GM19351 (cell line): ENCODE data around the gene BEST3.
"Not testable (repeated sequence)": the region's sequence is repeated elsewhere in the genome, so short reads cannot be mapped to it uniquely, and the experiment has no call there.

Source experiments
- ATAC-seq: cut with Tn5 transposase; IDR thresholded peaks from one replicate; pipeline ENCODE4 v1.9.1; 2021; ENCODE audit warnings: mild to moderate bottlenecking, moderate library complexity; ENCODE audit not compliant: unreplicated experiment

Gene BEST3

DNA sequence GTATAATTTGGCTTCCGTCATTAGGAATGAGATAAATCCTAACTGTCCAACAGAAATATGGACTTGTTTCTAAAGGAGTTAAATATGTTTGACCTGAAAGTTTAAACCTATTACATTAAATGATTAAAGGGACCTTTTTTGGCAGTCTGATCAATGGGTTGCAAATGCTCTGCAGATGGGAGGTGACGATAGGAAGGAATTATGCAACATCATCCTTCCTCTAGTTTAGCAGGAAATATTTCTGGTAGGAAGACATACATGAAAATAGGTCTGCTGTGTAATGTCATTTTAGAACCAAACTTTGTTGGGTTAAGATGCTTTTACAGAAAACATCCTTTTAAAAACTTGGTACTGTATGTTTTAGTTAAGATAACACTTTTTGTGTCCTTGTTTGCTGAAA, 91.0 kb downstream of the BEST3 start:
- ATAC-seq: no peak

DNA sequence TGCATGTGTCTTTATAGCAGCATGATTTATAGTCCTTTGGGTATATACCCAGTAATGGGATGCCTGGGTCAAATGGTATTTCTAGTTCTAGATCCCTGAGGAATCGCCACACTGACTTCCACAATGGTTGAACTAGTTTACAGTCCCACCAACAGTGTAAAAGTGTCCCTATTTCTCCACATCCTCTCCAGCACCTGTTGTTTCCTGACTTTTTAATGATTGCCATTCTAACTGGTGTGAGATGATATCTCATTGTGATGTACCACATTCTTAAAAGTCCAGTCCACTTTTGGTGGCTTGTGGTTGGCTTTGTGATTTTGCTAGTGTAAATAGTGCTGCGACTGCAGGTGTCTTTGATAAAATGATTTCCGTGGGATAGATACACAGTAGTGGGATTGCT, 94.8 kb downstream of the BEST3 start:
- not testable (repeated sequence) for ATAC-seq
